GM21717 (cell line): ENCODE results near the gene UPK1B.

Source experiments
- ATAC-seq: cut with Tn5 transposase; IDR thresholded peaks from one replicate; pipeline ENCODE4 v1.9.1; 2021; ENCODE audit warnings: mild to moderate bottlenecking, moderate library complexity; ENCODE audit not compliant: unreplicated experiment

The UPK1B gene

GRCh38 chr3:119243712-119244111 is 70.3 kb downstream of the UPK1B start:
- ATAC-seq: no peak

- no peak for ATAC-seq
Measured at GRCh38 chr3:119245778-119246177, 72.4 kb downstream of the UPK1B start.
